ENCODE measurements around the gene ABHD6. TPM values are rescaled to one million over a fixed set of nuclear protein-coding genes. Genes with fewer than 3 reads are reported as not detected.
"Not testable (repeated sequence)": the region's sequence is repeated elsewhere in the genome, so short reads cannot be mapped to it uniquely, and the experiment has no call there.

Gene ABHD6
- total RNA-seq, 2 experiments from 2014 or later = 0.71 to 1.9 TPM

DNA sequence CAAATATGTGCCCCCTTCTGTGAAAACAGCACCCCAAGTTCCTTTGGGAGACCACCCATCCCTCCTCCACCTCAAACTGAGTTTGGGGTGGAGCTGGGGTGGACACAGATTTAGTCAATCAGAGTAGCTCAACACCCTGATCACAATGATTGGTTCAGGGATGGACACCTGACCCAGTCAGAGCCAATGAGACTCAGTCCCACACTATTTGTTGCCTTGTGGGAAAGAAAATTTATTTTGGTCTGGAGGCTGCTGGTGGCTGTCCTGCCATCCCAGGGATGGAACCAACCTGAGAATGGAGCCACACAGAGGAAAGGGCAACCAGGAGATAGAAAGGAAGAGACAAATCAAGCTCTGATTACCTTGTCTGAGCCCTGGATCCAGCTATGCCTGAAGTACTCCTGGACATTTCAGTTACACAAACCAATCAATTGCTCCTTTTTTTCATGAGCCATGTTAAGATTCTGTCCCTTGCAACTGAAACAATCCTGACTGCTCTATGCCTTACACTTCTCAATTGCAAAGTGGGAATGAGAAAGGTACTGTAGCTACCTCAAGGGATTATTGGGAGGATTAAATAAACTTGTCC lies 37.4 kb upstream of the ABHD6 start:
- DNase-seq (no peak), ATAC-seq (ENCODE audit: poor library complexity) (no peak)
- no peak overlapping the region for H3K27ac Mint-ChIP-seq
- Histone ChIP-seq H3K27me3 (ENCODE audit: control insufficient read depth in 1 of 2, insufficient read depth in 2 of 2, low read length in 2 of 2) (peaks cover 0 to 8% of the 10 kb centered on the region in 2 experiments), H3K36me3 (ENCODE audit: insufficient read depth, low read length) (no peaks in the 10 kb centered on the region), H3K9me3 (ENCODE audit: control insufficient read depth in 1 of 2, insufficient read depth in 1 of 2, low read length in 2 of 2) (peaks cover 8% of the 10 kb centered on the region in 2 experiments), H3K4me3 (ENCODE audit: low read length) (no peak overlapping the region), H3K4me1 (ENCODE audit: insufficient read depth, low read length) (peaks cover 6% of the 10 kb centered on the region), H3K27ac (ENCODE audit: low read depth in 1 of 2, low read length in 2 of 2) (no peak overlapping the region)
- intact Hi-C loops (cut with DNase I, micrococcal nuclease) = no loop called here
- H3K27me3 Mint-ChIP-seq = peaks cover 19% of the 10 kb centered on the region
- CTCF ChIA-PET = no interaction called here
- TF ChIP-seq CTCF (IDR thresholded peaks at IDR 0.05) = no peak
- no peaks in the 10 kb centered on the region for H3K36me3 Mint-ChIP-seq (ENCODE audit: low read depth)
- no peaks in the 10 kb centered on the region for H3K9me3 Mint-ChIP-seq
- H3K4me3 Mint-ChIP-seq = no peak overlapping the region
- no peaks in the 10 kb centered on the region for H3K4me1 Mint-ChIP-seq (ENCODE audit: low read depth)
- POLR2A ChIA-PET = no interaction called here

DNA sequence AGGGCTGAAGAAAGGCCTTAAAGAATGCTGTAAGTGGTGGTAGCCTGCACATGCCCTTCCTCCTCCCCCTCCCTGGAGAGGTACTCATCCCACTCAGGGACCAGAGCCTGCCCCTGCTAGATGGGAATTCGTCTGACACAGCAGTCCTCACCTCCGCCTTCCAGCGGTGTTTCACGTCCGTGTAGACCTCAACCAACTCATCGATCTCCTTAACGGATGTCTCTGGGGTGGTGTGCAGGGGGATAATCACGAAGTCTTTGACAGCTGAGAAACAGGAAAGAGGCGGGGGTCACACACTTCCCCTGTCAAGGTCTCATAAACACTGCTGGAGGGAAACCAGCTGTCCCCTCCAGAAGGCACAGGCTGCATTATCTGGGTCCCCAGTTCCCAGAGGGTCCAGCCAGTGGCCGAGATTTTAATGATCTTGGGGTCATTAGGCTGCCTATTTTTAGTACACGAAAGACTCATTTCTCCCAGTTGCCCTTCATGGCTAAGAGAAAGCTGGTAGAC lies 36.7 kb upstream of the ABHD6 start:
- no peak overlapping the region for H3K27ac ChIP-seq (ENCODE audit: low read depth in 1 of 2, low read length in 2 of 2)
- no peak for ATAC-seq (ENCODE audit: poor library complexity)
- no peak overlapping the region for H3K4me3 Mint-ChIP-seq

DNA sequence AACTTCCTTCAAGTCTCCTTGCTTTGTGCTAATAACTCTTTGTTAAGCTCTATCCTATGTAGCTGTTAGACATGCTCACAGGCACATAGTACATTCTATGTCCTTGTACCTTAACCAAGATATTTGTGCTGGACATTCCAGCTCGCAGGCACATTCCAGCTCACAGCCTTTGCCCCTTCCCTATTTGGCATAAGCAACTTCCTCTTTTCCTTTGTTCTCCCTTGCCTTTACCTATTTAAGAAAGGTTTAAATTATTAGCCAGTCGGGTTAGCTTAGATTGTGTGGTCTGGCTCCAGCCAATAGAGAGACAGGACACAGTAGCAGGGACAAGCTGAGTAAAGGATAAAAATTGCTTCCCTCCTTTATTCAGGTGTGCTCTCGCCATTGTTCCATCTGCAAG lies 36.1 kb upstream of the ABHD6 start:
- intact Hi-C loops (cut with DNase I, micrococcal nuclease) = not testable (repeated sequence)

More for the DNA sequence above, 36.7 kb upstream of the ABHD6 start:
- H3K27me3 Mint-ChIP-seq = peaks cover 19% of the 10 kb centered on the region
- H3K27ac Mint-ChIP-seq = no peak overlapping the region
- H3K36me3 Mint-ChIP-seq (ENCODE audit: low read depth) = no peaks in the 10 kb centered on the region
- no peak for DNase-seq
- no peaks in the 10 kb centered on the region for H3K4me1 Mint-ChIP-seq (ENCODE audit: low read depth)
- no peaks in the 10 kb centered on the region for H3K9me3 Mint-ChIP-seq
- Histone ChIP-seq H3K4me1 (ENCODE audit: insufficient read depth, low read length) (peaks cover 6% of the 10 kb centered on the region), H3K4me3 (ENCODE audit: low read length) (no peak overlapping the region), H3K27me3 (ENCODE audit: control insufficient read depth in 1 of 2, insufficient read depth in 2 of 2, low read length in 2 of 2) (peaks cover 0 to 8% of the 10 kb centered on the region in 2 experiments), H3K9me3 (ENCODE audit: control insufficient read depth in 1 of 2, insufficient read depth in 1 of 2, low read length in 2 of 2) (peaks cover 8% of the 10 kb centered on the region in 2 experiments), H3K36me3 (ENCODE audit: insufficient read depth, low read length) (no peaks in the 10 kb centered on the region)
- intact Hi-C loops (cut with DNase I, micrococcal nuclease) = no loop called here
- POLR2A ChIA-PET = no interaction called here
- no peak for TF ChIP-seq CTCF (IDR thresholded peaks at IDR 0.05)
- CTCF ChIA-PET = no interaction called here

DNA sequence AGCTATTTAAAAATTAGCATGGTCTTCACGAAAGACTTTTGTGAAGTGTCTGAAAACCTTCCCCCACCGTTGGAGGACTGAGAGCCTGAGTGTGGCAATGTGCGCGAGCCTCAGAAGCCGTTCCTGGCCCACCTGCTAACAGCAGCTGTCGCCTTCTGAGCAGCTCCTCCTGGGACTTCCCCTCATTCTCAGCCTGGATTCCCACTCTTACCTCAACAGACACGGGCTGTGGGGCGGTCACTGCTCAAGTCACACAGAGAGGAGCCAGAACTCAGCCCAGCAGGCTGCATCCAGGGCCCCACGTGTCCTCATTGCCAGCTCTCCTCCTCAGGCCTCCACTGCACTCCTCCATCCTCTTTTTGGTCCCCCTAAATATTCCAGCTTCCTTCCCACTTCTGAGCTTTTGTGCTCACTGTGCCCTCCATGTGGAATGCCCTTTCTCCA lies 34.7 kb upstream of the ABHD6 start:
- DNase-seq = no peak

More for the DNA sequence above, 36.1 kb upstream of the ABHD6 start:
- H3K4me1 ChIP-seq (ENCODE audit: insufficient read depth, low read length); POLR2A ChIA-PET; H3K36me3 ChIP-seq (ENCODE audit: insufficient read depth, low read length); H3K27ac ChIP-seq (ENCODE audit: low read depth in 1 of 2, low read length in 2 of 2); H3K9me3 ChIP-seq (ENCODE audit: control insufficient read depth in 1 of 2, insufficient read depth in 1 of 2, low read length in 2 of 2); ATAC-seq (ENCODE audit: poor library complexity); H3K9me3 Mint-ChIP-seq; DNase-seq; H3K27ac Mint-ChIP-seq; H3K4me1 Mint-ChIP-seq (ENCODE audit: low read depth); H3K36me3 Mint-ChIP-seq (ENCODE audit: low read depth); H3K4me3 ChIP-seq (ENCODE audit: low read length); H3K27me3 ChIP-seq (ENCODE audit: control insufficient read depth in 1 of 2, insufficient read depth in 2 of 2, low read length in 2 of 2); H3K4me3 Mint-ChIP-seq: not testable (repeated sequence)
- CTCF ChIA-PET = interaction anchor here (0.6 kb wide), 1 partner anchor 243 kb away, joined by 3 read pairs; no protein-coding TSS in a partner anchor
- peaks cover 19% of the 10 kb centered on the region for H3K27me3 Mint-ChIP-seq

More for the DNA sequence above, 34.7 kb upstream of the ABHD6 start:
- Mint-ChIP-seq H3K4me1 (ENCODE audit: low read depth) (no peaks in the 10 kb centered on the region), H3K36me3 (ENCODE audit: low read depth) (no peaks in the 10 kb centered on the region), H3K27me3 (peaks cover 22% of the 10 kb centered on the region), H3K4me3 (no peak overlapping the region), H3K9me3 (no peaks in the 10 kb centered on the region), H3K27ac (no peak overlapping the region)
- no peak for ATAC-seq (ENCODE audit: poor library complexity)
- TF ChIP-seq CTCF (IDR thresholded peaks at IDR 0.05) = no peak
- Histone ChIP-seq H3K36me3 (ENCODE audit: insufficient read depth, low read length) (no peaks in the 10 kb centered on the region), H3K27ac (ENCODE audit: low read depth in 1 of 2, low read length in 2 of 2) (no peak overlapping the region), H3K4me3 (ENCODE audit: low read length) (no peak overlapping the region), H3K9me3 (ENCODE audit: control insufficient read depth in 1 of 2, insufficient read depth in 1 of 2, low read length in 2 of 2) (peaks cover 8% of the 10 kb centered on the region in 2 experiments), H3K27me3 (ENCODE audit: control insufficient read depth in 1 of 2, insufficient read depth in 2 of 2, low read length in 2 of 2) (peaks cover 0 to 8% of the 10 kb centered on the region in 2 experiments), H3K4me1 (ENCODE audit: insufficient read depth, low read length) (peaks cover 6% of the 10 kb centered on the region)
- CTCF ChIA-PET = no interaction called here
- intact Hi-C loops (cut with DNase I, micrococcal nuclease) = no loop called here
- POLR2A ChIA-PET = no interaction called here
